ENCODE results near the gene TMEM87B.

- TF ChIP-seq NFYB (CRISPR knock-in tag; conservative IDR thresholded peaks at IDR 0.05; ENCODE audit: low read depth) (no peak), CTCF (IDR thresholded peaks at IDR 0.05) (no peak), CREB1 (CRISPR knock-in tag; IDR thresholded peaks at IDR 0.05) (no peak), ZNF232 (CRISPR knock-in tag; IDR thresholded peaks at IDR 0.05) (no peak), CDX4 (CRISPR knock-in tag; IDR thresholded peaks at IDR 0.05; ENCODE audit: borderline replicate concordance) (no peak), USF2 (CRISPR knock-in tag; IDR thresholded peaks at IDR 0.05) (no peak), ZBTB43 (CRISPR knock-in tag; IDR thresholded peaks at IDR 0.05) (no peak), ATF6 (CRISPR knock-in tag; IDR thresholded peaks at IDR 0.05) (no peak), PREB (CRISPR knock-in tag; IDR thresholded peaks at IDR 0.05; ENCODE audit: borderline replicate concordance) (no peak), ZNF263 (CRISPR knock-in tag; IDR thresholded peaks at IDR 0.05; ENCODE audit: low read depth) (no peak), NR2C2 (CRISPR knock-in tag; IDR thresholded peaks at IDR 0.05) (no peak)
Measured at GRCh38 chr2:112031473-112032223, 23.4 kb upstream of the TMEM87B start.
